Activated CD4-positive, alpha-beta memory T cell treated with anti-CD3 and anti-CD28 coated beads, Interleukin-2, amount 10 ng/mL, durations not matched to agents 7 days and 5 days (primary cell): Measurements from ENCODE around the gene TMEM129. TPM values are rescaled to one million over a fixed set of nuclear protein-coding genes. Genes with fewer than 3 reads are reported as not detected.

ENCODE experiments used
- CTCF ChIA-PET: fragments of 350-600 bp; sonication (Branson Sonifier 250); formaldehyde crosslinking; loops from one replicate; lab custom pipeline; 2021; ENCODE audit warnings: antibody characterized with exemption, inconsistent platforms; lab: Charles Lee
- POLR2A ChIA-PET: fragments of 350-600 bp; sonication (Branson Sonifier 250); formaldehyde crosslinking; loops from one replicate; lab custom pipeline; 2021; ENCODE audit warnings: antibody characterized with exemption; lab: Charles Lee
- DNase-seq: peaks from one replicate; pipeline ENCODE4 v3.0.0-alpha.2; 2020
- H3K27ac Mint-ChIP-seq: one replicate; pipeline ENCODE4 v1.8.0; 2021; ENCODE audit warnings: mild to moderate bottlenecking, mixed read lengths
- H3K27me3 Mint-ChIP-seq: one replicate; pipeline ENCODE4 v1.8.0; 2021; ENCODE audit warnings: mixed read lengths
- H3K36me3 Mint-ChIP-seq: one replicate; pipeline ENCODE4 v1.8.0; 2021; ENCODE audit warnings: low read depth, mixed read lengths
- H3K4me1 Mint-ChIP-seq: one replicate; pipeline ENCODE4 v1.8.0; 2021; ENCODE audit warnings: mixed read lengths
- H3K4me3 Mint-ChIP-seq: one replicate; pipeline ENCODE4 v1.8.0; 2021; ENCODE audit warnings: mild to moderate bottlenecking, mixed read lengths
- H3K9me3 Mint-ChIP-seq: one replicate; pipeline ENCODE4 v1.8.0; 2021; ENCODE audit warnings: mixed read lengths
- total RNA-seq, 2 experiments: library from RNA; stranded (reverse); gene quantifications; one replicate each; pipeline ENCODE4 v1.2.3, GENCODE V29; 2021

TMEM129 gene, protein sequence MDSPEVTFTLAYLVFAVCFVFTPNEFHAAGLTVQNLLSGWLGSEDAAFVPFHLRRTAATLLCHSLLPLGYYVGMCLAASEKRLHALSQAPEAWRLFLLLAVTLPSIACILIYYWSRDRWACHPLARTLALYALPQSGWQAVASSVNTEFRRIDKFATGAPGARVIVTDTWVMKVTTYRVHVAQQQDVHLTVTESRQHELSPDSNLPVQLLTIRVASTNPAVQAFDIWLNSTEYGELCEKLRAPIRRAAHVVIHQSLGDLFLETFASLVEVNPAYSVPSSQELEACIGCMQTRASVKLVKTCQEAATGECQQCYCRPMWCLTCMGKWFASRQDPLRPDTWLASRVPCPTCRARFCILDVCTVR
- 10 to 100 TPM; 20.4 to 22.3 TPM for total RNA-seq

DNA sequence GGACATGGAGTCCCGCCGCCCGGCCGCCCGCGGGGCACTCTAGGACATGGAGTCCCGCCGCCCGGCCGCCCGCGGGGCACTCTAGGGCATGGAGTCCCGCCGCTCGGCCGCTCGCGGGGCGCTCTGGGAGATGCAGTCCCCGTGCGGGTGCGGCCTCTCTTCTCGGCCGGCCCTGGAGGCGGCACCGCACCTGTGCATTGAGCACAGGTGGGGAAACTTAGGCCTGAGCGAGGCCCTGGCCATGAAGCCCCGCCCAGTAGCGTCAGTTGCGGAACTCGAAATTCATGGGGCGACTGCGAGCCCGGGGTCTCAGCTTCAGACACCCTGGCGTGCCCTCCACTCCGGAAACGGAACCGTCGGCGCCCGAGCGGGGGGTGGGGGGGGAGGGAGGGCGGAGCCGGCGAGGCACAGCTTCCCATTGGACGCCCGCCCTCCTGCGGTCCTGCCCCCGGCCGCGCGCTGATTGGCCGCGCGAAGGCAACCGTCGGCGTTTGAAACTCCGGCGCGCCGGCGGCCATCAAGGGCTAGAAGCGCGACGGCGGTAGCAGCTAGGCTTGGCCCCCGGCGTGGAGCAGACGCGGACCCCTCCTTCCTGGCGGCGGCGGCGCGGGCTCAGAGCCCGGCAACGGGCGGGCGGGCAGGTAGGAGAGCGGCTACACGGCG, at the start of gene TMEM129, which contains the start of gene TACC3:
TSS of gene TMEM129 (minus strand) at position 321 of the 663 bp plus-strand sequence. CDS start 486 bp downstream, outside the sequence.
TSS of gene TACC3 (plus strand) at position 519 of the 663 bp plus-strand sequence. CDS start 1,901 bp downstream, outside the sequence.
- no peaks in the 10 kb centered on the region for H3K9me3 Mint-ChIP-seq
- H3K27me3 Mint-ChIP-seq: no peaks in the 10 kb centered on the region
- peaks cover 50% of the 10 kb centered on the region for H3K36me3 Mint-ChIP-seq
- CTCF ChIA-PET: interaction anchor here (1.0 to 10.2 kb wide), 6 partner anchors 9 to 28 kb away, joined by 3 to 122 read pairs (median 4); partner anchors contain the start of gene SLBP
- POLR2A ChIA-PET: interaction anchor here (0.6 to 13.8 kb wide), 15 partner anchors 9 to 695 kb away, joined by 3 to 371 read pairs (median 4); partner anchors contain the start of genes HAUS3, LETM1, NELFA and NSD2
- H3K4me3 Mint-ChIP-seq: peak within 1 kb of the TSS; percentile 98
- DNase-seq: peak; percentile 96
- H3K27ac Mint-ChIP-seq: peak within 1 kb of the TSS; percentile 99
- peaks cover 58% of the 10 kb centered on the region for H3K4me1 Mint-ChIP-seq

DNA sequence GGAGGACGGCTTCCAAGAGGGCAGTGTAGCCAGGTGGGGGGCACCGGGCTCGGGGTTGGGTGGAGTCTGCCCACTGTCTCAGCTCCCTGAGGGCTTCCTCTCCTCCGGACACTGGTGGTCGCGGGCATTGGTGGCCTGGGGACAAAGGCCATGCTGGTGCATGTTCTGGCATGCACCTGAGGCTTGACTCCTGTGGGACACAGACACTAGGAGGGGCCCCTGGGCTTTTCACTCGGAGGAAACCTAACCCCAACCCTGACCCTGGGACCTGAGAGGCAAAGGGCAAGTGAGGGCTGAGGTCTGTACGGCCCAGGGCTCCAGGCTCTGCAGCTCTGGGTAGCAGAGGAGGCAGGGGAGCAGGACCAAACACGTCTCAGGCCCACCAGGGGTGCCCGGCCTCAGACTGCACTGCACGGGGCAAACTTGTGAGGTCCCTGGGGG, 49.7 kb upstream of the TMEM129 start:
- Mint-ChIP-seq H3K27me3 (peaks cover 6% of the 10 kb centered on the region), H3K9me3 (no peaks in the 10 kb centered on the region), H3K4me3 (no peak overlapping the region), H3K27ac (no peak overlapping the region), H3K4me1 (peaks cover 5% of the 10 kb centered on the region), H3K36me3 (no peaks in the 10 kb centered on the region)
- DNase-seq: no peak
- ChIA-PET CTCF (interaction anchor here (0.6 kb wide), 1 partner anchor 137 kb away, joined by 6 read pairs; no protein-coding TSS in a partner anchor), POLR2A (no interaction called here)

DNA sequence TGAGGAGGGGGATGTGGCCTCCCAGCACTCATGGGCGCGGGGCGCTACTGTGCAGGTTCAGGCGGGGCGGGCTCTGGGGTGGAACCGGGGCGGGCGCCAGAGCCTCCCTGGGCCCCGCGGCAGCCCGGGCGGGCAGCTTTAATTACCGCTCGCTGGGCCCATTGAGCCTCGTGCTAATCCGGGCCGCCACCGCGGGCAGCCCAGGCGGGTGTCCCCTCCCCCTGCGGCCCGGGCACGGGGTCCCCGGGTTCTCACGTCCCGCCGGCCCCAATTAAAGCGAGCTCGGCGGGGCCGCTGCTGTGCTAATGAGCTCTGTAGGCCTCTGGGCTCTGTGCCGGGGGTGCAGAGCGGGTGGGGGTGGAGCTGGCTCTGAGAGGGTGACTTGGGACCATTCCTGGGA, 49.1 kb upstream of the TMEM129 start:
- H3K27ac Mint-ChIP-seq: no peak overlapping the region
- peaks cover 6% of the 10 kb centered on the region for H3K4me1 Mint-ChIP-seq
- no peaks in the 10 kb centered on the region for H3K36me3 Mint-ChIP-seq
- H3K27me3 Mint-ChIP-seq: peaks cover 10% of the 10 kb centered on the region
- ChIA-PET CTCF (interaction anchor here (0.6 kb wide), 1 partner anchor 137 kb away, joined by 6 read pairs; no protein-coding TSS in a partner anchor), POLR2A (no interaction called here)
- no peak overlapping the region for H3K4me3 Mint-ChIP-seq
- DNase-seq: no peak
- H3K9me3 Mint-ChIP-seq: no peaks in the 10 kb centered on the region

DNA sequence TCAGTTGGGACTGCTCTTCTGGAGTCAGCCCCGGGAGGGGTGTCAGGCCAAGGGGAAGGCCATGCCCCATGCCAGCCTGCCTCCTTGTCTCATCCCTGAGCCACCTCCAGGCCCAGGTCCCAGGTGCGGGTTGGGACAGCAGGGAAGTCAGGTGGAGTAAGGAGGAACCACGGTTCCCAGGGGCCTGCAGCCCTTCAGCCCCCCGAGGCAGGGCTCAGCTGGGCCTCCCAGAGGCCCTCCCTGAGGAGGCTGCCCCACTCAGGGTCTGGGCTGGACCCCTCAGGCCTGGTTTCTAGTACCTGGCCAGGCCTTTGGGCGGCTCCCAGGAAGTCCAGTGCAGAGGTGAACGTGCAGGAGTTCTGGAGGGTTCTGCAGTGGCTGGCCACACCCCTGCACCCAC, 48.6 kb upstream of the TMEM129 start:
- H3K9me3 Mint-ChIP-seq: no peaks in the 10 kb centered on the region

DNA sequence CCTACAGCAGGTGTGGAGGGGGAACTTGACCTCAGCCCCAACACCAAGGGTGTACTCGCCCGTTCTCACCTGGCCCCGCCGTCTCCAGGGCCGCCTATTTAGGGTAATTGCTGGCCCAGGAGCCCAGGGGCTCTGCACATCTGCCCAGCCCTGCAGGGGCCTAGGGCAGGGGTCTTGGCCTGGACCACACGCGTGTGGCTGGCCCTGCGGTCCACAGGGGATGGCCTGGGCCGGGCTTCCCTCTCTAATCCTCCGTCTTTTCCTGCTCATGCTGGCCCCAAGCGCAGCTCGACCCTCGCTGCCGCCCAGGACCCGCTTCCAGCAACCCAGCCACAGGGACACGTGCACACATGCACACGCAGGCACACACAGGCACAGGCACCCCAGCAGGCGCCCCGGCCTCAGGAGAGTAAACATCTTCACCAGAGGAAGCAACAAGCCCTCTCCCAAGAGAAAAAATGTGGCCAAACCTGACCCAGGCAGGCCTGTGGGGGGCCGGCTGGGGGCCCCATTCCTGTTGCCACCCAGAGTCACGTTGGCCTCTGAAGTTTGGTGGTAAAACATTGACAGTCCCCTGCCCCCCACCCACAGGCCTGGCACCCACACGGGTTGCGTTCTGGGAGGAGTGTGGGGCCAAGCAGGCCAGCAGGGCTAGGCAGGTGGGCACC, 47.4 kb upstream of the TMEM129 start:
- Mint-ChIP-seq H3K27ac (no peak overlapping the region), H3K36me3 (no peaks in the 10 kb centered on the region), H3K4me3 (peak overlapping the region; percentile 54), H3K27me3 (peaks cover 16% of the 10 kb centered on the region), H3K4me1 (peaks cover 6% of the 10 kb centered on the region), H3K9me3 (no peaks in the 10 kb centered on the region)
- no peak for DNase-seq
- ChIA-PET CTCF (interaction anchor here (0.6 to 1.0 kb wide), 2 partner anchors 40 to 441 kb away, joined by 3 read pairs; no protein-coding TSS in a partner anchor), POLR2A (no interaction called here)

More for the DNA sequence above, 48.6 kb upstream of the TMEM129 start:
- Mint-ChIP-seq H3K4me3 (no peak overlapping the region), H3K4me1 (peaks cover 6% of the 10 kb centered on the region), H3K36me3 (no peaks in the 10 kb centered on the region), H3K27ac (no peak overlapping the region), H3K27me3 (peaks cover 12% of the 10 kb centered on the region)
- no peak for DNase-seq
- POLR2A ChIA-PET: no interaction called here
- CTCF ChIA-PET: no interaction called here

DNA sequence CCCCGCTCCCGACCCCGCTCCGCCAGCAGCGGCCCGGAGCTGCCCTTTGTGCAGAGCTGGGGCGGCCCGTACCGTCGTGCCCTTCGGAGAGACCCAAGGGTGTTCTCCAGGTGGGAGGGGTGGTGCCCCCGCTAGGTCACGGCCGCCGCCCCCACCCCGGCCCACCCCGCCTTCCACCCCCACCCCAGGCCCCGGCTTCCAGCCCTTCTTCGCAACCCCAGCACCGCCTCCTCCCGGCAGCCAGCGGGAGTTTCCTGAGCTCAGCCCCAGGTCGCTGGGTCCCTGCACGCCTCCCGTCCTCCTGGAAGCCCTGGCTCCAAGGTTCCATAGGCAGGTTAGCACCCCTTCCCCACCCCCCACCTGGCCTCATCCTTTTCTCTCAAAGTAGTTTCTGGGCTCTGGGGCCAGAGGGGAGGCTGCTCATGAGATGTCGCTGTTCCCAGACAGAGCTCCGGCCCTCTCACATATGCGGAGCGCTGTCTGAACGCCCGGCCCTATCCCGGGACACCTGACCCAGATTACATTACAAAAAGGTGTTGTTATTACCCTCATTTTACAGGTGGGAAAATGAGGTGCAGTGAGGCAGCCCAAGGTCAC, 46.7 kb upstream of the TMEM129 start:
- DNase-seq: peak; percentile 39
- Mint-ChIP-seq H3K9me3 (no peaks in the 10 kb centered on the region), H3K27ac (no peak overlapping the region), H3K27me3 (peaks cover 18% of the 10 kb centered on the region), H3K4me1 (peaks cover 6% of the 10 kb centered on the region), H3K4me3 (peak overlapping the region; percentile 54), H3K36me3 (no peaks in the 10 kb centered on the region)
- ChIA-PET POLR2A (no interaction called here), CTCF (interaction anchor here (0.6 to 1.0 kb wide), 2 partner anchors 40 to 442 kb away, joined by 3 read pairs; no protein-coding TSS in a partner anchor)

GRCh38 chr4:1767061-1767769, 46.1 kb upstream of the TMEM129 start:
- H3K4me1 Mint-ChIP-seq: peaks cover 6% of the 10 kb centered on the region
- H3K36me3 Mint-ChIP-seq: no peaks in the 10 kb centered on the region
- POLR2A ChIA-PET: no interaction called here
- CTCF ChIA-PET: interaction anchor here (1.0 kb wide), 1 partner anchor 41 kb away, joined by 3 read pairs; no protein-coding TSS in a partner anchor
- H3K9me3 Mint-ChIP-seq: no peaks in the 10 kb centered on the region
- H3K4me3 Mint-ChIP-seq: no peak overlapping the region
- no peak overlapping the region for H3K27ac Mint-ChIP-seq
- H3K27me3 Mint-ChIP-seq: peaks cover 19% of the 10 kb centered on the region
- DNase-seq: no peak

DNA sequence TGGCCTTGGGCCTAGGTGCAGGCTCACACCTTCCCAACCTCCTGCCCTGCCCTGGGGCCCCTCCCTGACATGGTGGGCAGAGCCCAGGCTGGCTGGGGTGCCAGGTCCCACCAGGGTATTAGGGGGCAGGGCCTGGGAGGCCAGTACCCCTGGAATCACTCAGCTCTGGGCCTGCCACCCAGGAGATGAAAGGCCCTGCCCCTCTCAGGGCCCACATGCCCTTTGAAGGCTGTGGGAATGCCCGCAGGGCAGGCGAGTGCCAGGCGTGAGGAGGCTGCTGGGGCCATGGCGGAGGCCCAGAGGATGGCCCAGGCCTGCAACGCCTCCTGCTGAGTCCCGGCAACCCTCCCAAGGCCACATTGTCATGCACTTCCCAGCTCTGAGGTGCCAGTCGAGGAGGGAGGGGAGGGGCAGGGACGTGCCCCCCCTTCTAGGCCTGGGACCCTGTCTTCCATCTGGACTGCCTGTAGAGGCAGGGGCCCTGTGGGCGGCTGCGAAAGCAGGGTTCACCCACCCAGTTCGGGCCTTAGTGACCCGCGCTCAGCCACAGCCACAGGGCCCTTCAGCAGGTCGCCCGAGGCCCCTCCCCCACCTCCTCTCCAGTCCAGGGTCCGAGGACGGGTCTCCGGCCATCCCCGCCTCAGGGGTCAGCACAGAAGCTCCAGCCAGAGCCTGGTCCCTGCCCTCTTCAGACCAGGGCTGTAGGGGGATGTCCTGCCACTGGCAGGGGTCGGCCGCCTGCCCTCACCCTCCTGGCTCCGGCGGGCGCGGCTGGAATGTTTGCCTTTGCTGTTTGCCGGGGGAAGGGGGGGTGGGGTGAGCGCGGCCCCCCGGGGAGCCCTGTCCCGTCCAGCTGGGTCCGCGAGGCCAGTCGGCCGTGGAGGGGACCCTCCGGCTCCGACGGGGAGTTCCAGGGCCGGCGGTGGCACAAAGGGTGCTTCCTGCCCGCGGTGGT, 45.3 kb upstream of the TMEM129 start:
- peaks cover 5% of the 10 kb centered on the region for H3K4me1 Mint-ChIP-seq
- H3K27ac Mint-ChIP-seq: no peak overlapping the region
- CTCF ChIA-PET: no interaction called here

DNA sequence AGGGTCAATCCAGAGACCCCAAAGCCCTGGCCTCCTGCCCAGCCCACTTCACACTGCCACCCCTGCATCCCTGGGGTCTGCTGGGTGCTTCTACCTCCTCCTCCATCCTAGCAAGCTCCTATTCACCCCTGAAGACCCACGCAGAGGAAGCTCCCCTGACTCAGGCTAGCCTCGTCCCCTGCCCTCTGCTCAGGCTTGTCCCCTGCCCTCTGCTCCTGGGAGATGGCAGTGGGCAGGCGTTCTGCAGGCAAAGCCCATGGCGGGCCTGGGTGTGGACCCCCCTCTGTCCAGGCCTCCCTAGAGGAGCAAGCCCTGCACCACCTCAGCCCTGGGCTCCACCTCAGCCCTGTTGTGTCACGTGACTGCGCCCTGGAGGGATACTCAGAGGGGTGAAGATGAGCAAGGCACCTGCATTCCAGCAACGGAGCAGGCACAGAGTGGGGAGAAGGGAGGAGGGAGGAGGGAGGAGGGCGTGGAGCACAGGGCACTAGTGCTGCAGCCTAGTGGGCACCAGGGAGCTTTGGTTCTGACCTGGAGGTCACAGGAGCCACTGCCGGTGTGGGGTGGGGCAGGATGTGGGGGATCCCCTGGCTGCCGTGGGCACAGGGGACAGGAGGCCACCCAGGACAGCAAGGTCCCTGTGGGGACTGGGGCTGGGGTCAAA, 44.4 kb upstream of the TMEM129 start:
- POLR2A ChIA-PET: interaction anchor here (1.0 kb wide), 1 partner anchor 21 kb away, joined by 3 read pairs; no protein-coding TSS in a partner anchor
- CTCF ChIA-PET: interaction anchor here (0.5 kb wide), 1 partner anchor 10 kb away, joined by 3 read pairs; no protein-coding TSS in a partner anchor
- DNase-seq: no peak
- Mint-ChIP-seq H3K27ac (no peak overlapping the region), H3K4me3 (no peak overlapping the region), H3K27me3 (peaks cover 19% of the 10 kb centered on the region), H3K4me1 (peaks cover 5% of the 10 kb centered on the region), H3K9me3 (no peaks in the 10 kb centered on the region), H3K36me3 (no peaks in the 10 kb centered on the region)

More for the DNA sequence above, 45.3 kb upstream of the TMEM129 start:
- Mint-ChIP-seq H3K27me3 (peaks cover 19% of the 10 kb centered on the region), H3K4me3 (no peak overlapping the region), H3K36me3 (no peaks in the 10 kb centered on the region), H3K9me3 (no peaks in the 10 kb centered on the region)
- DNase-seq: no peak
- POLR2A ChIA-PET: interaction anchor here (1.0 kb wide), 1 partner anchor 22 kb away, joined by 3 read pairs; no protein-coding TSS in a partner anchor

GRCh38 chr4:1764670-1765069, 43.5 kb upstream of the TMEM129 start:
- no peak for DNase-seq
- no peak overlapping the region for H3K27ac Mint-ChIP-seq
- POLR2A ChIA-PET: no interaction called here
- CTCF ChIA-PET: interaction anchor here (0.5 kb wide), 1 partner anchor 11 kb away, joined by 3 read pairs; no protein-coding TSS in a partner anchor
- peaks cover 19% of the 10 kb centered on the region for H3K27me3 Mint-ChIP-seq
- H3K4me3 Mint-ChIP-seq: no peak overlapping the region
- no peaks in the 10 kb centered on the region for H3K36me3 Mint-ChIP-seq
- H3K4me1 Mint-ChIP-seq: peaks cover 5% of the 10 kb centered on the region
- H3K9me3 Mint-ChIP-seq: no peaks in the 10 kb centered on the region
